Nephron progenitor cell (in vitro differentiated cells): Measurements from ENCODE around the gene MYO1G.

Experiments
- DNase-seq: peaks from one replicate; pipeline ENCODE4 v3.0.0; 2021
- H3K27ac Mint-ChIP-seq: 2 replicates; pipeline ENCODE4 v1.8.0; 2021; ENCODE audit warnings: mild to moderate bottlenecking, moderate library complexity, mixed read lengths
- H3K27me3 Mint-ChIP-seq: 2 replicates; pipeline ENCODE4 v1.8.0; 2021; ENCODE audit warnings: mild to moderate bottlenecking, low read depth, mixed read lengths; ENCODE audit not compliant: poor library complexity
- H3K36me3 Mint-ChIP-seq: 2 replicates; pipeline ENCODE4 v1.8.0; 2021; ENCODE audit warnings: low read depth, mixed read lengths
- H3K4me1 Mint-ChIP-seq: 2 replicates; pipeline ENCODE4 v1.8.0; 2021; ENCODE audit warnings: mixed read lengths
- H3K4me3 Mint-ChIP-seq: 2 replicates; pipeline ENCODE4 v1.8.0; 2021; ENCODE audit warnings: mild to moderate bottlenecking, moderate library complexity, mixed read lengths
- H3K9me3 Mint-ChIP-seq: 2 replicates; pipeline ENCODE4 v1.8.0; 2021; ENCODE audit warnings: mild to moderate bottlenecking, moderate library complexity, mixed read lengths
- CTCF ChIP-seq: fragments of 200-600 bp; sonication (generic); IDR thresholded peaks from 2 replicates; pipeline ENCODE4 v1.5.0; 2021; ENCODE audit warnings: antibody characterized with exemption

The MYO1G gene

GRCh38 chr7:45024126-45024744 lies 45.4 kb upstream of the MYO1G start:
- no peak for TF ChIP-seq CTCF
- peaks cover 62% of the 10 kb centered on the region for H3K36me3 Mint-ChIP-seq
- peaks cover 11% of the 10 kb centered on the region for H3K4me1 Mint-ChIP-seq
- no peak for DNase-seq
- peaks cover 33% of the 10 kb centered on the region for H3K9me3 Mint-ChIP-seq
- no peak overlapping the region for H3K4me3 Mint-ChIP-seq
- no peak overlapping the region for H3K27ac Mint-ChIP-seq
- peaks cover 4% of the 10 kb centered on the region for H3K27me3 Mint-ChIP-seq

- H3K27me3 Mint-ChIP-seq: peaks cover 4% of the 10 kb centered on the region
- no peak for TF ChIP-seq CTCF
- H3K4me1 Mint-ChIP-seq: peaks cover 11% of the 10 kb centered on the region
- no peak for DNase-seq
- H3K27ac Mint-ChIP-seq: no peak overlapping the region
- peaks cover 71% of the 10 kb centered on the region for H3K36me3 Mint-ChIP-seq
- no peak overlapping the region for H3K4me3 Mint-ChIP-seq
- peaks cover 48% of the 10 kb centered on the region for H3K9me3 Mint-ChIP-seq
Observed at GRCh38 chr7:45021604-45022296, 42.9 kb upstream of the MYO1G start.

DNA sequence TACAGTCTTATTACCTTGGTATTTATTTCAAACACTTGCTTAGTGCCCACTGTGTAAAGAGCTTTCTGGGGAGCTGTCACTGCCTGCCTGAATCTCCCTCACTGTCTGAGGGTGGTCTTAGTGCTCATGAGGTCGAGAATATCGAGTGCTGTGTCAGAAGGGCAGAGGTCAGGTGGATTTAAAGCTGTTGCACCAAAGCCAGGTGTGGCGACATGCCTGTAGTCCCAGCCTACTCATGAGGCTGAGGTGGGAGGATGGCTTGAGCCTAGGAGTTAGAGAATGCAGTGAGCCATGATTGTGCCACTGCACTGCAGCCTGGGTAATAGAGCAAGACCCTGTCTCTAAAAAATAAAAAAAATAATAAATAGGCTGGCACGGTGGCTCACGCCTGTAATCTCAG lies 42.1 kb upstream of the MYO1G start:
- Mint-ChIP-seq H3K27ac (peak overlapping the region; percentile 84), H3K27me3 (peaks cover 4% of the 10 kb centered on the region), H3K4me3 (no peak overlapping the region), H3K36me3 (peaks cover 74% of the 10 kb centered on the region), H3K4me1 (peaks cover 13% of the 10 kb centered on the region), H3K9me3 (peaks cover 51% of the 10 kb centered on the region)
- DNase-seq: no peak
- no peak for TF ChIP-seq CTCF

DNA sequence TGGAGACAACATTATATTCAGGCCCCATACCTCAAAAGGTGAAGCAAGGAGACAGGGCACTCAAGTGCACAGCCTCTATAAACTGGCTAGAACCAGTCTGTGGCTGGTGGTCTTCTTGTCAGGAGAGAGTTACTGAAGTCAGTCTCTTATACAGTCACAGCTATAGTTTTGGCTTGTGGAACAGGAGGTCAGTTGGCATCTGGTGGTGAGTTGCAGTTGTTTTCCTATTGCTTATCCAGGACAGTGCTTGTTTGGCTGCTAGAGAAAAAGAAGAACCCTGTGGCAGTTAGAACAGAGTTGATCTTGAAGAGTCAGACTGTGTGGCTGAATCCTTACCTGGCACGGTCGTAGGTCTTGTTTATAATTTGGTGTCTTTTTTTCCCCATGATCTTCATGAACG lies 38.4 kb upstream of the MYO1G start:
- H3K9me3 Mint-ChIP-seq: peaks cover 27% of the 10 kb centered on the region
- H3K27ac Mint-ChIP-seq: no peak overlapping the region
- H3K27me3 Mint-ChIP-seq: peaks cover 4% of the 10 kb centered on the region
- peaks cover 24% of the 10 kb centered on the region for H3K4me1 Mint-ChIP-seq
- DNase-seq: no peak
- no peak overlapping the region for H3K4me3 Mint-ChIP-seq
- no peak for TF ChIP-seq CTCF
- H3K36me3 Mint-ChIP-seq: peaks cover 70% of the 10 kb centered on the region

GRCh38 chr7:45015313-45015712 lies 36.5 kb upstream of the MYO1G start:
- peaks cover 22% of the 10 kb centered on the region for H3K9me3 Mint-ChIP-seq
- no peaks in the 10 kb centered on the region for H3K27me3 Mint-ChIP-seq
- peaks cover 18% of the 10 kb centered on the region for H3K4me1 Mint-ChIP-seq
- peak overlapping the region; percentile 30 for H3K27ac Mint-ChIP-seq
- H3K4me3 Mint-ChIP-seq: no peak overlapping the region
- peaks cover 64% of the 10 kb centered on the region for H3K36me3 Mint-ChIP-seq
- no peak for TF ChIP-seq CTCF
- DNase-seq: no peak
